B cell (primary cell): Measurements from ENCODE around the gene HSPB8. TPM values are rescaled to one million over a fixed set of nuclear protein-coding genes. Genes with fewer than 3 reads are reported as not detected.

Experiments
- ATAC-seq: fragments of 200-7000 bp; cut with Tn5 transposase; one replicate; pipeline ENCODE4 v1.10.0; 2021; ENCODE audit warnings: low read depth, mild to moderate bottlenecking, moderate number of reproducible peaks, moderate library complexity
- CTCF ChIA-PET: fragments of 350-600 bp; sonication (Branson Sonifier 250); formaldehyde crosslinking; loops from one replicate; lab custom pipeline; 2021; ENCODE audit warnings: antibody characterized with exemption, inconsistent platforms; lab: Charles Lee
- POLR2A ChIA-PET: fragments of 350-600 bp; sonication (Branson Sonifier 250); formaldehyde crosslinking; loops from one replicate; lab custom pipeline; 2021; ENCODE audit warnings: antibody characterized with exemption; lab: Charles Lee
- DNase-seq: peaks from one replicate; pipeline ENCODE4 v3.0.0; 2013
- H2AFZ ChIP-seq: 2 replicates; pipeline ENCODE4 v1.6.1; 2012; ENCODE audit warnings: mild to moderate bottlenecking, low read depth, low read length; ENCODE audit not compliant: insufficient read depth, poor library complexity, severe bottlenecking
- H3K27ac ChIP-seq, 2 donors: 1 replicate in 1 of 2; 2 replicates in 1 of 2; pipeline ENCODE4 v1.5.1; 2012 to 2013; ENCODE audit warnings: low read length in 2 of 2, mild to moderate bottlenecking in 2 of 2, moderate library complexity in 1 of 2
- H3K27me3 ChIP-seq, 4 experiments: fragments of 200-600 bp in 1 of 4; sonication (generic) in 1 of 4; replicated peaks in 1 of 4; 1 replicate in 2 of 4; 2 replicates in 2 of 4; pipeline versions ENCODE4 v1.6.1 to v1.7.0; 2013 to 2016; ENCODE audit warnings: low read length in 3 of 4, mild to moderate bottlenecking in 2 of 4, mixed read lengths in 1 of 4, moderate library complexity in 1 of 4; ENCODE audit not compliant: insufficient read depth in 4 of 4, control insufficient read depth in 3 of 4; ENCODE audit errors: control extremely low read depth in 1 of 4
- H3K36me3 ChIP-seq, 2 experiments: replicated peaks in 1 of 2; 1 replicate in 1 of 2; 2 replicates in 1 of 2; pipeline versions ENCODE4 v1.6.1 to v1.7.1; 2013; ENCODE audit warnings: low read length in 1 of 2; ENCODE audit not compliant: insufficient read depth in 2 of 2, control insufficient read depth in 1 of 2; ENCODE audit errors: control extremely low read depth in 1 of 2, extremely low read depth in 1 of 2
- H3K4me1 ChIP-seq, 2 donors: fragments of 200-600 bp in 1 of 2; sonication (generic) in 1 of 2; 1 replicate in 1 of 2; 2 replicates in 1 of 2; pipeline versions ENCODE4 v1.5.1 to v1.6.1; 2013 to 2017; ENCODE audit warnings: low read length in 2 of 2; ENCODE audit not compliant: control insufficient read depth in 2 of 2, insufficient read depth in 2 of 2
- H3K4me2 ChIP-seq: replicated peaks from 2 replicates; pipeline ENCODE3; 2012; ENCODE audit warnings: mild to moderate bottlenecking, low read depth, low read length; ENCODE audit not compliant: poor library complexity, severe bottlenecking
- H3K4me3 ChIP-seq, 5 experiments: fragments of 200-600 bp in 1 of 5; sonication (generic) in 1 of 5; 1 replicate in 3 of 5; 2 replicates in 2 of 5; pipeline versions ENCODE4 v1.5.1 to v1.7.0; 2011 to 2016; ENCODE audit warnings: low read length in 4 of 5, mild to moderate bottlenecking in 4 of 5, low read depth in 2 of 5, control low read depth in 1 of 5, moderate library complexity in 1 of 5; ENCODE audit not compliant: insufficient read depth in 1 of 5; ENCODE audit errors: control extremely low read depth in 1 of 5, extremely low read depth in 1 of 5
- H3K79me2 ChIP-seq: fragments of 200-600 bp; sonication (generic); one replicate; pipeline ENCODE4 v1.6.0; 2016; ENCODE audit warnings: low read length; ENCODE audit not compliant: control insufficient read depth, insufficient read depth
- H3K9ac ChIP-seq: fragments of 200-600 bp; sonication (generic); 2 replicates; pipeline ENCODE4 v1.6.1; 2017; ENCODE audit warnings: mild to moderate bottlenecking, low read length, moderate library complexity
- H3K9me3 ChIP-seq, 3 donors: one replicate each; pipeline versions ENCODE4 v1.6.1 to v1.7.1; 2013; ENCODE audit warnings: low read length in 2 of 3; ENCODE audit not compliant: control insufficient read depth in 2 of 3, insufficient read depth in 1 of 3; ENCODE audit errors: control extremely low read depth in 1 of 3
- H4K20me1 ChIP-seq: 2 replicates; pipeline ENCODE4 v1.6.0; 2012; ENCODE audit warnings: mild to moderate bottlenecking, low read length; ENCODE audit not compliant: insufficient read depth, control insufficient read depth, poor library complexity, severe bottlenecking
- H3K27ac Mint-ChIP-seq: one replicate; pipeline ENCODE4 v1.8.0; 2021; ENCODE audit warnings: mixed read lengths
- H3K27me3 Mint-ChIP-seq: one replicate; pipeline ENCODE4 v1.8.0; 2021; ENCODE audit warnings: mixed read lengths
- H3K4me1 Mint-ChIP-seq: one replicate; pipeline ENCODE4 v1.8.0; 2021; ENCODE audit warnings: mixed read lengths
- H3K4me3 Mint-ChIP-seq: one replicate; pipeline ENCODE4 v1.8.0; 2021; ENCODE audit warnings: mixed read lengths
- H3K9me3 Mint-ChIP-seq: one replicate; pipeline ENCODE4 v1.8.0; 2022; ENCODE audit warnings: mixed read lengths; ENCODE audit not compliant: insufficient read depth
- EZH2 ChIP-seq: IDR thresholded peaks from 2 replicates; pipeline ENCODE4 v1.6.1; 2012; ENCODE audit warnings: borderline replicate concordance, low read depth, mild to moderate bottlenecking, moderate library complexity, low read length; ENCODE audit not compliant: insufficient read depth, poor library complexity, severe bottlenecking
- WGBS: methylation state at CpG from one replicate; pipeline ENCODE4 v1.1.5; 2013; ENCODE audit warnings: missing lambda C conversion rate; ENCODE audit not compliant: insufficient coverage; 5-methylcytosine and 5-hydroxymethylcytosine counted together
- intact Hi-C: fragments of 100-400 bp; cut with micrococcal nuclease; formaldehyde crosslinking; loops from one replicate; pipeline ENCODE4 v1.10.0; 2022
- polyA plus RNA-seq: library from polyadenylated mRNA; depleted of rRNA; stranded (reverse); fragments of >200 nt; gene quantifications from 2 replicates; pipeline ENCODE4 v1.2.3, GENCODE V29; 2012
- total RNA-seq, 2 donors: library from RNA; stranded (reverse); fragments of 120-200 nt in 1 of 2; gene quantifications; 1 replicate in 1 of 2; 2 replicates in 1 of 2; pipeline versions ENCODE4 v1.2.3 to v1.2.4, GENCODE V29; 2013 to 2022
- TF ChIP-seq, protein P1 (sequence below): fragments of 200-600 bp; IDR thresholded peaks from one replicate; pipeline ENCODE4 v1.8.0; 2022; ENCODE audit warnings: antibody characterized with exemption, mild to moderate bottlenecking

HSPB8 gene
- total and polyA plus RNA-seq, 2 donors (not counting 1 experiment from before 2014, with no cell fraction given): not detected

- CTCF ChIA-PET: no interaction called here
Observed at GRCh38 chr12:119229837-119230236, 51.1 kb downstream of the HSPB8 start.

DNA sequence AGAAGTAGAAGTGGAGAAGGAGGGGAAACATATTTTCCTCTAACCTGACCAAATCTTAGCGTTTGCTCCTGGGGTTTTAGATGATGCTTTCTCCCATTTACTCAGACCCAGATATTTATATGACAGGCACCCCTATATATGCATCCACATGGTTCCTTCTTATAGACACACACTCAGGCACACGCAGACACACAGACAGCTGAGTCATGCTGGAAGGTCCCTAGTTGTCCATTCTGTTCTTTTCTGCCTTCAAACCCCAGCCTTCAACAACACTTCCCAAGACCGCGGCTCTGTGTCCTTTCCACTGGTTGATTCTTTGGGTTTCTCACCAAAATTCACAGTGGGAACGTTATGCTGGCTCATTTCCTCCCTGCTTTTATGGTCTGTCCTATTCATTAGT, 52.1 kb downstream of the HSPB8 start:
- POLR2A ChIA-PET: no interaction called here
- intact Hi-C loops: no loop called here
- WGBS: 15% methylated on average over 4 of the region's 5 CpGs

More at GRCh38 chr12:119229837-119230236, 51.1 kb downstream of the HSPB8 start:
- no peak overlapping the region for H3K9ac ChIP-seq
- Mint-ChIP-seq H3K4me3 (no peak overlapping the region), H3K27me3 (peaks cover 15% of the 10 kb centered on the region), H3K4me1 (no peaks in the 10 kb centered on the region), H3K27ac (no peak overlapping the region), H3K9me3 (peaks cover 3% of the 10 kb centered on the region)
- no peak for TF ChIP-seq EZH2
- TF ChIP-seq, protein P1, sequence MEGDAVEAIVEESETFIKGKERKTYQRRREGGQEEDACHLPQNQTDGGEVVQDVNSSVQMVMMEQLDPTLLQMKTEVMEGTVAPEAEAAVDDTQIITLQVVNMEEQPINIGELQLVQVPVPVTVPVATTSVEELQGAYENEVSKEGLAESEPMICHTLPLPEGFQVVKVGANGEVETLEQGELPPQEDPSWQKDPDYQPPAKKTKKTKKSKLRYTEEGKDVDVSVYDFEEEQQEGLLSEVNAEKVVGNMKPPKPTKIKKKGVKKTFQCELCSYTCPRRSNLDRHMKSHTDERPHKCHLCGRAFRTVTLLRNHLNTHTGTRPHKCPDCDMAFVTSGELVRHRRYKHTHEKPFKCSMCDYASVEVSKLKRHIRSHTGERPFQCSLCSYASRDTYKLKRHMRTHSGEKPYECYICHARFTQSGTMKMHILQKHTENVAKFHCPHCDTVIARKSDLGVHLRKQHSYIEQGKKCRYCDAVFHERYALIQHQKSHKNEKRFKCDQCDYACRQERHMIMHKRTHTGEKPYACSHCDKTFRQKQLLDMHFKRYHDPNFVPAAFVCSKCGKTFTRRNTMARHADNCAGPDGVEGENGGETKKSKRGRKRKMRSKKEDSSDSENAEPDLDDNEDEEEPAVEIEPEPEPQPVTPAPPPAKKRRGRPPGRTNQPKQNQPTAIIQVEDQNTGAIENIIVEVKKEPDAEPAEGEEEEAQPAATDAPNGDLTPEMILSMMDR: no peak
- H3K4me2 ChIP-seq: no peak overlapping the region
- H4K20me1 ChIP-seq: no peaks in the 10 kb centered on the region
- H2AFZ ChIP-seq: no peak overlapping the region
- WGBS: 55% methylated on average over 8 of the region's 9 CpGs
- ATAC-seq: no peak
- H3K27ac ChIP-seq: no peak overlapping the region
- H3K4me1 ChIP-seq: no peaks in the 10 kb centered on the region
- DNase-seq: no peak
- no peak overlapping the region for H3K4me3 ChIP-seq
- no peaks in the 10 kb centered on the region for H3K36me3 ChIP-seq
- no peaks in the 10 kb centered on the region for H3K27me3 ChIP-seq
- intact Hi-C loops: no loop called here
- H3K79me2 ChIP-seq: no peaks in the 10 kb centered on the region
- POLR2A ChIA-PET: no interaction called here
- no peaks in the 10 kb centered on the region for H3K9me3 ChIP-seq

More for the DNA sequence above, 52.1 kb downstream of the HSPB8 start:
- no peak overlapping the region for H3K4me3 ChIP-seq
- no peak overlapping the region for H3K27ac ChIP-seq
- H2AFZ ChIP-seq: no peak overlapping the region
- no peak overlapping the region for H3K9ac ChIP-seq
- no peak for ATAC-seq
- H3K4me1 ChIP-seq: no peaks in the 10 kb centered on the region
- H3K4me3 Mint-ChIP-seq: no peak overlapping the region
- CTCF ChIA-PET: no interaction called here
- no peaks in the 10 kb centered on the region for H3K79me2 ChIP-seq
- no peak for DNase-seq
- no peaks in the 10 kb centered on the region for H3K9me3 ChIP-seq
- H3K27ac Mint-ChIP-seq: no peak overlapping the region
- H3K27me3 Mint-ChIP-seq: peaks cover 15% of the 10 kb centered on the region
- peaks cover 3% of the 10 kb centered on the region for H3K9me3 Mint-ChIP-seq
- TF ChIP-seq, protein P1: no peak
- no peak for TF ChIP-seq EZH2
- H3K27me3 ChIP-seq: no peaks in the 10 kb centered on the region
- H3K4me2 ChIP-seq: no peak overlapping the region
- H4K20me1 ChIP-seq: no peaks in the 10 kb centered on the region
- H3K4me1 Mint-ChIP-seq: no peaks in the 10 kb centered on the region
- H3K36me3 ChIP-seq: no peaks in the 10 kb centered on the region
